Kidney (tissue), 14 donors: ENCODE data around the gene TRAPPC2B. TPM values are rescaled to one million over a fixed set of nuclear protein-coding genes. Genes with fewer than 3 reads are reported as not detected.

Experiments
- DNase-seq, 5 donors: peaks; one replicate each; pipeline ENCODE4 v3.0.0-alpha.2; 2013 to 2020
- FAIRE-seq: peaks from 2 replicates; lab custom pipeline; 2012; peaks lifted over from hg19 to GRCh38; lab: Jason Lieb, UNC
- H3K27ac ChIP-seq, 2 donors: one replicate each; pipeline ENCODE4 v1.7.0; 2013; ENCODE audit warnings: low read depth in 2 of 2, low read length in 2 of 2, inconsistent platforms in 1 of 2
- H3K27me3 ChIP-seq: one replicate; pipeline ENCODE4 v1.7.1; 2013; ENCODE audit warnings: low read length, inconsistent platforms; ENCODE audit not compliant: control insufficient read depth, insufficient read depth
- H3K36me3 ChIP-seq, 3 donors: one replicate each; pipeline versions ENCODE4 v1.7.0 to v1.7.1; 2013; ENCODE audit warnings: low read length in 3 of 3, control low read depth in 1 of 3, inconsistent platforms in 1 of 3; ENCODE audit not compliant: insufficient read depth in 3 of 3, control insufficient read depth in 2 of 3
- H3K4me1 ChIP-seq, 3 donors: one replicate each; pipeline versions ENCODE4 v1.7.0 to v1.7.1; 2013; ENCODE audit warnings: low read length in 3 of 3, inconsistent platforms in 1 of 3, low read depth in 1 of 3; ENCODE audit not compliant: control insufficient read depth in 2 of 3, insufficient read depth in 2 of 3
- H3K4me3 ChIP-seq, 3 donors: one replicate each; pipeline versions ENCODE4 v1.7.0 to v1.8.1; 2013; ENCODE audit warnings: low read length in 3 of 3, control low read depth in 1 of 3, inconsistent platforms in 1 of 3
- H3K9ac ChIP-seq, 3 donors: one replicate each; pipeline versions ENCODE4 v1.7.0 to v1.7.1; 2013; ENCODE audit warnings: low read length in 3 of 3, control low read depth in 1 of 3, inconsistent platforms in 1 of 3
- H3K9me3 ChIP-seq, 3 donors: one replicate each; pipeline versions ENCODE4 v1.7.0 to v1.7.1; 2013; ENCODE audit warnings: low read length in 3 of 3, control low read depth in 1 of 3, inconsistent platforms in 1 of 3; ENCODE audit not compliant: control insufficient read depth in 2 of 3, insufficient read depth in 1 of 3
- CTCF ChIP-seq: IDR thresholded peaks from 3 replicates; pipeline ENCODE4 v1.5.1; 2012; ENCODE audit warnings: mild to moderate bottlenecking, moderate library complexity, borderline replicate concordance; ENCODE audit not compliant: insufficient read depth; ENCODE audit errors: extremely low read depth
- intact Hi-C: fragments of 100-400 bp; cut with DNase I; formaldehyde crosslinking; loops from one replicate; pipeline ENCODE4 v1.11.1; 2022
- polyA plus RNA-seq: library from polyadenylated mRNA; stranded (reverse); fragments of 350-450 nt; fragmentation: Illumina TruSeq; extraction: RNeasy Lipid Tissue Mini Kit (QIAGEN cat#74804); gene quantifications from one replicate; pipeline ENCODE4 v1.2.3, GENCODE V29; 2014; ENCODE audit warnings: low read depth, low replicate concordance; ENCODE audit not compliant: insufficient read depth
- total RNA-seq: library from RNA; stranded (reverse); fragmentation: NEBNext Ultra II Directional; extraction: Animal tissue kit (Norgen Biotek cat#: 25700); gene quantifications from one replicate; pipeline ENCODE4 v1.2.1, GENCODE V29; 2021
- donor health status: control.
- donor health status: control.
- donor health status: control.
- donor health status: control.
- donor health status: control.
- donor health status: DM: yes; HTN: yes; CAD: no.
- donor health status: Normal renal cell carcinoma (clear cell type).

Gene TRAPPC2B
- total and polyA plus RNA-seq, 2 donors from 2014 or later, result 9.4 to 22.0 TPM

DNA sequence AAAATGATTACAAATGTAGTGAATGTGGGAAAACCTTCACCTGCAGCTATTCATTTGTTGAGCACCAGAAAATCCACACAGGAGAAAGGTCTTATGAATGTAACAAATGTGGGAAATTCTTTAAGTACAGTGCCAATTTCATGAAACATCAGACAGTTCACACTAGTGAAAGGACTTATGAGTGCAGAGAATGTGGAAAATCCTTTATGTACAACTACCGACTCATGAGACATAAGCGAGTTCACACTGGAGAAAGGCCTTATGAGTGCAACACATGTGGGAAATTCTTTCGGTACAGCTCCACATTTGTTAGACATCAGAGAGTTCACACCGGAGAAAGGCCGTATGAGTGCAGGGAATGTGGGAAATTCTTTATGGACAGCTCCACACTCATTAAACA is 35.5 kb downstream of the TRAPPC2B start:
- no peak for TF ChIP-seq CTCF
- H3K4me3 ChIP-seq, result no peak overlapping the region
- H3K36me3 ChIP-seq, result peaks cover 23 to 39% (median 27%) of the 10 kb centered on the region in 3 donors
- H3K9me3 ChIP-seq, result peaks cover 0 to 24% (median 5%) of the 10 kb centered on the region in 3 donors
- H3K27me3 ChIP-seq, result no peaks in the 10 kb centered on the region
- H3K27ac ChIP-seq, result no peak overlapping the region
- H3K9ac ChIP-seq, result no peak overlapping the region
- DNase-seq, result no peak
- FAIRE-seq, result no peak
- intact Hi-C loops, result no loop called here
- no peaks in the 10 kb centered on the region for H3K4me1 ChIP-seq

DNA sequence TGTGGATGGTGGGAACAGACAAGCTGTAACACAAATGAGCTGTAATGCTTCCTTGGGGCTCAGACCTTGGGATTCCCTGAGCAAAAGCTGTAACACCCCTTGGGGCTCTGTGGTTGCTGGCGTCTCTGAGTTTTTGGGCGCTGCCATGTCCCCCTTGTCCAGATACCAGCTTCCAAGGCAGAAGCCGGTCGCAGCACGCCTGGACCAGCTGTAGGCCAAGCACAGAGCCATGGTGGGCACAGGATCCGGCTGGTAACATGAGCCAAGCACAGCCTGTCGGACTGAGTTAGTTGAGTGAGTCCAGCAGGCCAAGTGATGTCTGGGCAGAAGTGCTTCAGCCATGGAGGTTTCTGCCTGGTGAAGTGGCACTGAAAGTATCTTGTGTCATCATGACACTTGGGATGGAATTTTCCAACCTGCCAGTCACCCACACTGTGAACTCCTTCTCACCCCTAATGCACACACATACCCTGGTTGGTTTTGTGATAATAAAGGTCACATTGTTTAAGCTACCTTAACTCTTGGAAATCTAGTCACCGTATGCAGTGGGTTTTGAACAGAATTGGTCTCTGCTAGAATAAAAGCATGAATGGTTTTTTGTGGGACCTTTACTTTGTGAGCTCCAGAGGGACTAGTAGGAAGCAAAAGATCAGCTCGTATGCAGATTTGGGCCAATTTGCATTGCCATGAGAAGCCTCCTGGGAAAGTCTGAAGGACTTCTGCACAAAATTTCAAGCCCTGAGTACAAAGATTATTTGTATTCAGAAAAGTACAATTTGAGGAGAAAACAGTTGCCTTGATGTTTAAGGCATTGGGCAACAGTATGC is 40.6 kb downstream of the TRAPPC2B start:
- Histone ChIP-seq H3K9me3 (peaks cover 0 to 9% (median 0%) of the 10 kb centered on the region in 3 donors), H3K36me3 (peaks cover 8 to 10% (median 9%) of the 10 kb centered on the region in 3 donors), H3K4me1 (peaks cover 0 to 4% (median 0%) of the 10 kb centered on the region in 3 donors), H3K4me3 (peak overlapping the region in 1 of 3 donors; percentile 17), H3K27ac (no peak overlapping the region), H3K27me3 (no peaks in the 10 kb centered on the region), H3K9ac (no peak overlapping the region)
- TF ChIP-seq CTCF, result no peak
- FAIRE-seq, result no peak
- intact Hi-C loops, result no loop called here
- no peak for DNase-seq

DNA sequence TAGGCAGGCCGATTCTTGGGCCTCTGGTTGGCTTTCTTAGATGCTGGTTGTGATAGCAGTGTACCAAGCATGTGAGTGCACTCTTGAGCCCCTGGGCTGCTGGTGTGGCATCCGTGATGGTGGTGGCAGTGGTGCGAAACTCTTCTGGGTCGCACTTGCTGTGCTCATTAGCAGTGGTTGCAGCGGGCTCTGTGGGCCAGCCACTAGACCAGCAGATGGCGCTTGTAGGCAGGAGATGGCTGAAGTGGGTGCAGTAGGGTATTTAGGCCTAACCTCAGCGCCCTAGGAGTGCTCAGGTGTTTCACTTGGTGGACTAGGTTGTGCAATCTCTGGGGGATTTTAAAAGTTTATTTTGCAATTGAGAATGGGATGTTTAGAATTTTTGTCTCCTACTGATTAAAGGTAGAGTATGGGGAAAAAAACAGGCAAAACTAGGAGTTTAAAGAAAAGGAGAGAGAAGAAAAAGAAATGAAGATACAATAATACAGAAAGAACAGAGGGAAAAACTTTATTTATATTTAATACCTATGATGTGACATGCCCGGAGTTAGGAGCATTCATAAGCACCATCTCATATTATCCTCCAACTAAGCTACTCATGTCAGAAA is 43.3 kb downstream of the TRAPPC2B start:
- peaks cover 0 to 3% (median 0%) of the 10 kb centered on the region in 3 donors for H3K9me3 ChIP-seq
- FAIRE-seq, result no peak
- H3K36me3 ChIP-seq, result peaks cover 0 to 2% (median 0%) of the 10 kb centered on the region in 3 donors
- no peak overlapping the region for H3K27ac ChIP-seq
- H3K4me1 ChIP-seq, result peaks cover 0 to 5% (median 4%) of the 10 kb centered on the region in 3 donors
- H3K4me3 ChIP-seq, result no peak overlapping the region
- peak; percentile 59 for TF ChIP-seq CTCF
- H3K27me3 ChIP-seq, result no peaks in the 10 kb centered on the region
- H3K9ac ChIP-seq, result no peak overlapping the region
- intact Hi-C loops, result no loop called here
- peak in 4 of 5 donors; percentile 72 to 81 (median 78) for DNase-seq
